ENCODE measurements around the gene TSNAXIP1.
"Not testable (repeated sequence)": the region's sequence is repeated elsewhere in the genome, so short reads cannot be mapped to it uniquely, and the experiment has no call there.

TSNAXIP1 gene

GRCh38 chr16:67864044-67864443 lies 57.4 kb downstream of the TSNAXIP1 start:
- DNase-seq: not testable (repeated sequence)

- no peak for DNase-seq
Measured at GRCh38 chr16:67864594-67864993, 57.9 kb downstream of the TSNAXIP1 start.

GRCh38 chr16:67865318-67865717 lies 58.6 kb downstream of the TSNAXIP1 start:
- no peak for DNase-seq

GRCh38 chr16:67868290-67868689 lies 61.6 kb downstream of the TSNAXIP1 start:
- no peak for DNase-seq

GRCh38 chr16:67869653-67870052 lies 63.0 kb downstream of the TSNAXIP1 start:
- DNase-seq: no peak

- DNase-seq: no peak
Measured at GRCh38 chr16:67871256-67871655, 64.6 kb downstream of the TSNAXIP1 start.

GRCh38 chr16:67872131-67872630 lies 65.5 kb downstream of the TSNAXIP1 start:
- no peak for DNase-seq

- DNase-seq: peak; percentile 92
Measured at GRCh38 chr16:67872631-67873434, 66.1 kb downstream of the TSNAXIP1 start, which contains the start of gene EDC4. EDC4 (plus strand) TSS chr16:67873052; CDS start chr16:67873262, 210 bp downstream.

GRCh38 chr16:67873435-67874370 lies 67.0 kb downstream of the TSNAXIP1 start:
- DNase-seq: no peak

- DNase-seq: no peak
Measured at GRCh38 chr16:67874372-67874771, 67.7 kb downstream of the TSNAXIP1 start.

- DNase-seq: no peak
Measured at GRCh38 chr16:67877064-67877463, 70.4 kb downstream of the TSNAXIP1 start.

All from activated CD4-positive, alpha-beta T cell treated with anti-CD3 and anti-CD28 coated beads, Interleukin-10, Interleukin-2, amounts not matched to agents 100 ng/mL and 50 ng/mL, durations not matched to agents 16 hours and 8 hours (primary cell).